CD4-positive, alpha-beta T cell (primary cell): Measurements from ENCODE around the gene AFAP1. TPM values are rescaled to one million over a fixed set of nuclear protein-coding genes. Genes with fewer than 3 reads are reported as not detected.

ENCODE experiments used
- ATAC-seq: fragments of 200-7000 bp; cut with Tn5 transposase; one replicate; pipeline ENCODE4 v1.10.0; 2022; ENCODE audit warnings: mild to moderate bottlenecking; ENCODE audit not compliant: poor library complexity
- CTCF ChIA-PET: fragments of 350-600 bp; sonication (Branson Sonifier 250); formaldehyde crosslinking; loops from one replicate; lab custom pipeline; 2021; ENCODE audit warnings: antibody characterized with exemption, inconsistent platforms; lab: Charles Lee
- POLR2A ChIA-PET: fragments of 350-600 bp; sonication (Branson Sonifier 250); formaldehyde crosslinking; loops from one replicate; lab custom pipeline; 2021; ENCODE audit warnings: antibody characterized with exemption, inconsistent platforms; lab: Charles Lee
- DNase-seq, 14 experiments: peaks; one replicate each; pipeline ENCODE4 v3.0.0-alpha.2; 2013 to 2020; ENCODE audit warnings: mixed read lengths in 2 of 14
- H3K27ac ChIP-seq, 2 donors: one replicate each; pipeline versions ENCODE4 v1.5.1 to v1.7.0; 2013; ENCODE audit warnings: low read length in 2 of 2, low read depth in 1 of 2, mild to moderate bottlenecking in 1 of 2
- H3K27me3 ChIP-seq, 2 experiments: 1 replicate in 1 of 2; 2 replicates in 1 of 2; pipeline versions ENCODE4 v1.6.1 to v1.7.0; 2013; ENCODE audit warnings: low read length in 2 of 2, control low read depth in 1 of 2, mild to moderate bottlenecking in 1 of 2, moderate library complexity in 1 of 2; ENCODE audit not compliant: insufficient read depth in 2 of 2, control insufficient read depth in 1 of 2
- H3K36me3 ChIP-seq: one replicate; pipeline ENCODE4 v1.6.1; 2013; ENCODE audit warnings: low read length, control low read depth; ENCODE audit not compliant: insufficient read depth
- H3K4me1 ChIP-seq: one replicate; pipeline ENCODE4 v1.6.1; 2013; ENCODE audit warnings: low read length, control low read depth; ENCODE audit not compliant: insufficient read depth
- H3K4me3 ChIP-seq: one replicate; pipeline ENCODE4 v1.5.1; 2013; ENCODE audit warnings: mild to moderate bottlenecking, low read length, moderate library complexity
- H3K9me3 ChIP-seq, 2 experiments: 1 replicate in 1 of 2; 2 replicates in 1 of 2; pipeline versions ENCODE4 v1.6.1 to v1.7.0; 2013; ENCODE audit warnings: low read length in 2 of 2, mild to moderate bottlenecking in 2 of 2, control low read depth in 1 of 2, moderate library complexity in 1 of 2; ENCODE audit not compliant: control insufficient read depth in 1 of 2, insufficient read depth in 1 of 2
- H3K27ac Mint-ChIP-seq: one replicate; pipeline ENCODE4 v1.8.0; 2020; ENCODE audit warnings: mixed read lengths
- H3K27me3 Mint-ChIP-seq: one replicate; pipeline ENCODE4 v1.8.0; 2021; ENCODE audit warnings: mixed read lengths
- H3K36me3 Mint-ChIP-seq: one replicate; pipeline ENCODE4 v1.8.0; 2021; ENCODE audit warnings: low read depth, mixed read lengths
- H3K4me1 Mint-ChIP-seq: one replicate; pipeline ENCODE4 v1.8.0; 2021; ENCODE audit warnings: low read depth, mixed read lengths
- H3K4me3 Mint-ChIP-seq: one replicate; pipeline ENCODE4 v1.8.0; 2020; ENCODE audit warnings: mild to moderate bottlenecking, mixed read lengths
- H3K9me3 Mint-ChIP-seq: one replicate; pipeline ENCODE4 v1.8.0; 2020; ENCODE audit warnings: mixed read lengths
- CTCF ChIP-seq: fragments of 200-600 bp; IDR thresholded peaks from one replicate; pipeline ENCODE4 v1.8.0; 2022; ENCODE audit warnings: antibody characterized with exemption, mild to moderate bottlenecking
- intact Hi-C, 2 experiments: fragments of 100-400 bp; cut with DNase I in 1 of 2; cut with micrococcal nuclease in 1 of 2; formaldehyde crosslinking; loops; one replicate each; pipeline versions ENCODE4 v1.15.1 to v1.9.0; 2023 to 2025; cut with DNase I, micrococcal nuclease
- total RNA-seq, 174 experiments: library from RNA in 2 of 174; stranded (reverse) in 2 of 174; gene quantifications; one replicate each; pipeline ENCODE4 v1.2.3 and lab custom pipeline; 2021 to 2026

AFAP1 gene
- total RNA-seq, 2 experiments from 2014 or later, result 9.8 to 10.9 TPM

- ATAC-seq, result no peak
- H3K27me3 ChIP-seq, result no peaks in the 10 kb centered on the region
- H3K4me1 ChIP-seq, result no peaks in the 10 kb centered on the region
- no peaks in the 10 kb centered on the region for H3K4me1 Mint-ChIP-seq
- ChIA-PET POLR2A (no interaction called here), CTCF (interaction anchor here (1.4 kb wide), 1 partner anchor 16 kb away, joined by 3 read pairs; no protein-coding TSS in a partner anchor)
- TF ChIP-seq CTCF, result no peak
- H3K27me3 Mint-ChIP-seq, result no peaks in the 10 kb centered on the region
- no peak overlapping the region for H3K27ac Mint-ChIP-seq
- H3K4me3 ChIP-seq, result no peak overlapping the region
- peaks cover 5% of the 10 kb centered on the region for H3K36me3 ChIP-seq
- no peak overlapping the region for H3K27ac ChIP-seq
- H3K9me3 Mint-ChIP-seq, result no peaks in the 10 kb centered on the region
- no peak for DNase-seq
- no peak overlapping the region for H3K4me3 Mint-ChIP-seq
- no peaks in the 10 kb centered on the region for H3K9me3 ChIP-seq
- H3K36me3 Mint-ChIP-seq, result peaks cover 44% of the 10 kb centered on the region
- intact Hi-C loops, result no loop called here
Measured at GRCh38 chr4:7820031-7820818, 119.4 kb downstream of the AFAP1 start.

DNA sequence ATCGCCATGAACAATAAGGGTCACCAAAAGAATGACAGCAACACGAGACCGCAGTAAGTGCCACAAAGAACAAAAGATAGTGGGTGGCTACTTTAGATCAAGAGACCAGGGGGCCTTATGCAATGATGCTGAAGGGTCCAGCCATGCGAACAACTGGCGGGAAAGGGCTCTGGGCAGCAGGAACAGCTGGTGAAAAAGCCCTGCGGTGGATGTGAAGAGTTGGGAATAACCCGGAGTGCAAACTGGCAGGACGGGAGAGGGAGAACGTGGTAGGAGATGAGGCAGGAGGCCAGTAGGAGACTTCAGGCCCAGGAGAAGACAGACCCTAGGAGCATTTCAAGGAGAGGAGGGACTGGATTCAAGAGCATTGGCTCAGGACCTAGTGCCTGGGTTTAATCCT lies 120.2 kb downstream of the AFAP1 start:
- Histone ChIP-seq H3K4me1 (no peaks in the 10 kb centered on the region), H3K9me3 (no peaks in the 10 kb centered on the region), H3K27me3 (no peaks in the 10 kb centered on the region), H3K27ac (no peak overlapping the region), H3K36me3 (peaks cover 5% of the 10 kb centered on the region), H3K4me3 (no peak overlapping the region)
- no peaks in the 10 kb centered on the region for H3K4me1 Mint-ChIP-seq
- intact Hi-C loops, result no loop called here
- H3K4me3 Mint-ChIP-seq, result no peak overlapping the region
- DNase-seq (no peak), ATAC-seq (no peak)
- no peak for TF ChIP-seq CTCF
- ChIA-PET CTCF (no interaction called here), POLR2A (no interaction called here)
- H3K27ac Mint-ChIP-seq, result no peak overlapping the region
- H3K36me3 Mint-ChIP-seq, result peaks cover 50% of the 10 kb centered on the region
- no peaks in the 10 kb centered on the region for H3K9me3 Mint-ChIP-seq
- H3K27me3 Mint-ChIP-seq, result no peaks in the 10 kb centered on the region

- DNase-seq (no peak), ATAC-seq (no peak)
- Histone ChIP-seq H3K4me1 (no peaks in the 10 kb centered on the region), H3K36me3 (peaks cover 5% of the 10 kb centered on the region), H3K27ac (no peak overlapping the region), H3K27me3 (no peaks in the 10 kb centered on the region), H3K4me3 (no peak overlapping the region), H3K9me3 (no peaks in the 10 kb centered on the region)
- Mint-ChIP-seq H3K27me3 (no peaks in the 10 kb centered on the region), H3K27ac (no peak overlapping the region), H3K36me3 (peaks cover 60% of the 10 kb centered on the region), H3K9me3 (no peaks in the 10 kb centered on the region), H3K4me3 (no peak overlapping the region), H3K4me1 (no peaks in the 10 kb centered on the region)
- intact Hi-C loops, result no loop called here
- POLR2A ChIA-PET, result interaction anchor here (0.9 kb wide), 2 partner anchors 13 to 122 kb away, joined by 3 read pairs; no protein-coding TSS in a partner anchor
- CTCF ChIA-PET, result interaction anchor here (1.6 kb wide), 1 partner anchor 16 kb away, joined by 4 read pairs; no protein-coding TSS in a partner anchor
- no peak for TF ChIP-seq CTCF
Measured at GRCh38 chr4:7818399-7818911, 121.2 kb downstream of the AFAP1 start.
